Liver (tissue), 9 donors: ENCODE results near the gene TCF7L2. TPM values are rescaled to one million over a fixed set of nuclear protein-coding genes. Genes with fewer than 3 reads are reported as not detected.

ENCODE experiments used
- DNase-seq: peaks from one replicate; pipeline ENCODE4 v3.0.0-alpha.2; 2017; ENCODE audit warnings: low spot score
- H3K27ac ChIP-seq, 2 donors: one replicate each; pipeline ENCODE4 v1.7.0; 2013; ENCODE audit warnings: inconsistent platforms in 2 of 2, low read length in 2 of 2, control low read depth in 1 of 2, low read depth in 1 of 2, mild to moderate bottlenecking in 1 of 2
- H3K27me3 ChIP-seq, 4 donors: one replicate each; pipeline versions ENCODE4 v1.6.1 to v1.7.0; 2013; ENCODE audit warnings: low read length in 3 of 4, inconsistent platforms in 1 of 4, mild to moderate bottlenecking in 1 of 4, moderate library complexity in 1 of 4; ENCODE audit not compliant: control insufficient read depth in 4 of 4, insufficient read depth in 4 of 4
- H3K36me3 ChIP-seq, 4 donors: one replicate each; pipeline versions ENCODE4 v1.6.1 to v1.7.0; 2013; ENCODE audit warnings: low read length in 3 of 4, mild to moderate bottlenecking in 3 of 4, low read depth in 1 of 4, moderate library complexity in 1 of 4; ENCODE audit not compliant: control insufficient read depth in 4 of 4, insufficient read depth in 3 of 4
- H3K4me1 ChIP-seq, 4 donors: one replicate each; pipeline versions ENCODE4 v1.6.1 to v1.7.0; 2013; ENCODE audit warnings: low read length in 3 of 4, mild to moderate bottlenecking in 3 of 4, moderate library complexity in 1 of 4; ENCODE audit not compliant: control insufficient read depth in 4 of 4, insufficient read depth in 4 of 4
- H3K4me3 ChIP-seq, 3 donors: one replicate each; pipeline versions ENCODE4 v1.6.1 to v1.7.0; 2013; ENCODE audit warnings: low read length in 3 of 3, control low read depth in 1 of 3, low read depth in 1 of 3, mild to moderate bottlenecking in 1 of 3
- H3K9ac ChIP-seq, 2 donors: one replicate each; pipeline ENCODE4 v1.7.0; 2013; ENCODE audit warnings: low read length in 2 of 2, mild to moderate bottlenecking in 2 of 2, moderate library complexity in 2 of 2, control low read depth in 1 of 2, low read depth in 1 of 2
- H3K9me3 ChIP-seq, 4 donors: one replicate each; pipeline versions ENCODE4 v1.6.1 to v1.7.0; 2013; ENCODE audit warnings: low read length in 3 of 4; ENCODE audit not compliant: control insufficient read depth in 4 of 4
- CTCF ChIP-seq: fragments of 150-350 bp; IDR thresholded peaks from 2 replicates; pipeline ENCODE4 v1.5.1; 2017; ENCODE audit warnings: improper control_type of control experiment, low read depth, low read length; ENCODE audit not compliant: missing input control
- EGR1 ChIP-seq, 2 donors: IDR thresholded peaks; 2 replicates each; pipeline ENCODE4 v1.6.1; 2016 to 2018; ENCODE audit warnings: antibody characterized with exemption in 2 of 2, low read depth in 2 of 2
- FOXA2 ChIP-seq: IDR thresholded peaks from 2 replicates; pipeline ENCODE4 v1.6.1; 2016; ENCODE audit warnings: antibody characterized with exemption
- HNF4A ChIP-seq, 2 donors: conservative IDR thresholded peaks; 2 replicates each; pipeline ENCODE4 v1.6.1; 2016; ENCODE audit warnings: antibody characterized with exemption in 2 of 2, mild to moderate bottlenecking in 2 of 2
- HNF4G ChIP-seq: IDR thresholded peaks from 2 replicates; pipeline ENCODE4 v1.6.1; 2016; ENCODE audit warnings: antibody characterized with exemption
- JUND ChIP-seq, 2 donors: IDR thresholded peaks; 2 replicates each; pipeline ENCODE4 v1.6.1; 2016; ENCODE audit warnings: antibody characterized with exemption in 2 of 2
- MAX ChIP-seq: IDR thresholded peaks from 2 replicates; pipeline ENCODE4 v1.6.1; 2016; ENCODE audit warnings: antibody characterized with exemption
- NR2F2 ChIP-seq: IDR thresholded peaks from 2 replicates; pipeline ENCODE4 v1.6.1; 2016; ENCODE audit warnings: antibody characterized with exemption
- RAD21 ChIP-seq, 2 donors: IDR thresholded peaks; 2 replicates each; pipeline ENCODE4 v1.6.1; 2016; ENCODE audit warnings: antibody characterized with exemption in 2 of 2, mild to moderate bottlenecking in 2 of 2
- REST ChIP-seq: IDR thresholded peaks from 2 replicates; pipeline ENCODE4 v1.6.1; 2016; ENCODE audit warnings: antibody characterized with exemption, mild to moderate bottlenecking
- RXRA ChIP-seq, 2 donors: IDR thresholded peaks; 2 replicates each; pipeline ENCODE4 v1.6.1; 2017 to 2018; ENCODE audit warnings: antibody characterized with exemption in 2 of 2, mild to moderate bottlenecking in 1 of 2
- SP1 ChIP-seq: IDR thresholded peaks from 2 replicates; pipeline ENCODE4 v1.6.1; 2018; ENCODE audit warnings: antibody characterized with exemption, mild to moderate bottlenecking
- YY1 ChIP-seq: IDR thresholded peaks from 2 replicates; pipeline ENCODE4 v1.6.1; 2016; ENCODE audit warnings: antibody characterized with exemption, mild to moderate bottlenecking
- ZBTB33 ChIP-seq: IDR thresholded peaks from 2 replicates; pipeline ENCODE4 v1.6.1; 2016; ENCODE audit warnings: antibody characterized with exemption
- WGBS: extraction: QIAGEN DNeasy Blood & Tissue Kit; methylation state at CpG from one replicate; pipeline ENCODE4 v1.1.7; 2013; 5-methylcytosine and 5-hydroxymethylcytosine counted together
- polyA plus RNA-seq, 2 donors: library from polyadenylated mRNA; stranded (reverse) in 1 of 2; unstranded in 1 of 2; fragments of 200-250 nt in 1 of 2; fragments of >200 nt in 1 of 2; fragmentation: Nextera tagmentation in 1 of 2; extraction: Ambion mirVana in 1 of 2; gene quantifications; one replicate each; pipeline versions ENCODE4 v1.2.1 to v1.2.3, GENCODE V29; 2013 to 2015
- total RNA-seq, 2 donors: library from RNA; depleted of rRNA; stranded (reverse); fragments of >200 nt; gene quantifications; one replicate each; pipeline ENCODE4 v1.2.3, GENCODE V29; 2014
- donor health status: healthy.
- donor health status: healthy.
- donor health status: healthy.
- donor health status: healthy.
- donor health status: healthy.

TCF7L2 gene
- total and polyA plus RNA-seq, 4 donors = 4.9 to 18.0 (median 8.3) TPM

- 82% methylated on average over 10 of the region's 10 CpGs for WGBS
- no peak for DNase-seq
- Histone ChIP-seq H3K4me1 (peaks cover 11 to 40% (median 32%) of the 10 kb centered on the region in 4 donors), H3K9me3 (no peaks in the 10 kb centered on the region), H3K27ac (no peak overlapping the region), H3K27me3 (no peaks in the 10 kb centered on the region), H3K4me3 (no peak overlapping the region), H3K36me3 (no peaks in the 10 kb centered on the region), H3K9ac (no peak overlapping the region)
- no peak for TF ChIP-seq JUND (IDR thresholded peaks at IDR 0.05)
- no peak for TF ChIP-seq HNF4G
- TF ChIP-seq RAD21 (IDR thresholded peaks at IDR 0.05) = no peak
- TF ChIP-seq ZBTB33 = no peak
- no peak for TF ChIP-seq YY1
- TF ChIP-seq REST = no peak
- no peak for TF ChIP-seq EGR1 (IDR thresholded peaks at IDR 0.05; ENCODE audit: low read depth in 2 of 2)
- TF ChIP-seq CTCF = no peak
- TF ChIP-seq MAX = no peak
- TF ChIP-seq SP1 = no peak
- TF ChIP-seq NR2F2 = no peak
These were observed 106.5 kb downstream of the TCF7L2 start for GRCh38 chr10:113056441-113057021.

GRCh38 chr10:113057948-113058522 lies 108.0 kb downstream of the TCF7L2 start:
- Histone ChIP-seq H3K4me3 (no peak overlapping the region), H3K9me3 (no peaks in the 10 kb centered on the region), H3K9ac (no peak overlapping the region), H3K4me1 (peaks cover 8 to 41% (median 34%) of the 10 kb centered on the region in 4 donors), H3K36me3 (peaks cover 0 to 2% (median 0%) of the 10 kb centered on the region in 4 donors), H3K27ac (no peak overlapping the region), H3K27me3 (no peaks in the 10 kb centered on the region)
- DNase-seq = no peak
- WGBS = 77% methylated on average over 6 of the region's 6 CpGs
- no peak for TF ChIP-seq EGR1 (IDR thresholded peaks at IDR 0.05; ENCODE audit: low read depth in 2 of 2)
- no peak for TF ChIP-seq HNF4G
- no peak for TF ChIP-seq HNF4A (conservative IDR thresholded peaks at IDR 0.05)
- TF ChIP-seq CTCF = no peak
- no peak for TF ChIP-seq FOXA2
- no peak for TF ChIP-seq REST
- TF ChIP-seq ZBTB33 = no peak
- TF ChIP-seq JUND (IDR thresholded peaks at IDR 0.05) = no peak
- no peak for TF ChIP-seq RXRA (IDR thresholded peaks at IDR 0.05)
- no peak for TF ChIP-seq NR2F2
- no peak for TF ChIP-seq YY1
- no peak for TF ChIP-seq SP1
